Endothelial cell of umbilical vein (primary cell): ENCODE results near the gene PRPF18. TPM values are rescaled to one million over a fixed set of nuclear protein-coding genes. Genes with fewer than 3 reads are reported as not detected.

ENCODE experiments used
- BruUV-seq: library from RNA; stranded (reverse); fragments of 400-500 nt; replicated peaks from 2 replicates; lab custom pipeline; 2021; lab: Mats Ljungman, UMichigan
- CTCF ChIA-PET: fragments of 300-600, 350-600 bp; sonication (Branson Sonifier 250); formaldehyde crosslinking; loops from one replicate; lab custom pipeline; 2021; ENCODE audit warnings: antibody characterized with exemption, inconsistent platforms; lab: Charles Lee
- POLR2A ChIA-PET: fragments of 300-600, 350-600 bp; sonication (Branson Sonifier 250); formaldehyde crosslinking; loops from one replicate; lab custom pipeline; 2021; ENCODE audit warnings: antibody characterized with exemption, inconsistent platforms; lab: Charles Lee
- DNase-seq: peaks from one replicate; pipeline ENCODE4 v3.0.0-alpha.2; 2011; ENCODE audit warnings: low read depth, low spot score
- FAIRE-seq: peaks from 2 replicates; lab custom pipeline; 2011; peaks lifted over from hg19 to GRCh38; lab: Jason Lieb, UNC
- H2AFZ ChIP-seq: 2 replicates; pipeline ENCODE4 v1.6.0; 2012; ENCODE audit warnings: low read depth, low read length, control low read depth, inconsistent platforms
- H3K27ac ChIP-seq: 2 replicates; pipeline ENCODE4 v1.5.1; 2011; ENCODE audit warnings: low read depth, mild to moderate bottlenecking, control low read depth, low read length, moderate library complexity; ENCODE audit not compliant: insufficient read depth
- H3K27me3 ChIP-seq, 2 experiments: 2 replicates each; pipeline versions ENCODE4 v1.6.0 to v1.6.1; 2011; ENCODE audit warnings: low read length in 2 of 2, mixed read lengths in 1 of 2; ENCODE audit not compliant: control insufficient read depth in 2 of 2, insufficient read depth in 2 of 2
- H3K36me3 ChIP-seq, 2 experiments: 2 replicates in 1 of 2; 3 replicates in 1 of 2; pipeline ENCODE4 v1.5.1; 2011; ENCODE audit warnings: low read length in 2 of 2, mild to moderate bottlenecking in 1 of 2, moderate library complexity in 1 of 2; ENCODE audit not compliant: control insufficient read depth in 2 of 2, insufficient read depth in 2 of 2; ENCODE audit errors: extremely low read depth in 1 of 2
- H3K4me1 ChIP-seq: 3 replicates; pipeline ENCODE4 v1.5.1; 2011; ENCODE audit warnings: mild to moderate bottlenecking, low read length; ENCODE audit not compliant: control insufficient read depth, insufficient read depth; ENCODE audit errors: extremely low read depth
- H3K4me2 ChIP-seq: 2 replicates; pipeline ENCODE4 v1.6.1; 2011; ENCODE audit warnings: low read length, control low read depth, mixed read lengths; ENCODE audit not compliant: insufficient read depth
- H3K4me3 ChIP-seq, 3 experiments: fragments of 200-600 bp in 1 of 3; sonication (generic), shearing (Covaris generic) in 1 of 3; replicated peaks in 1 of 3; 2 replicates each; pipeline ENCODE4 v1.5.1; 2011 to 2016; ENCODE audit warnings: control low read depth in 3 of 3, low read length in 3 of 3, mild to moderate bottlenecking in 2 of 3, inconsistent platforms in 1 of 3, low read depth in 1 of 3, moderate library complexity in 1 of 3; ENCODE audit not compliant: insufficient read depth in 1 of 3
- H3K79me2 ChIP-seq: 2 replicates; pipeline ENCODE4 v1.6.0; 2012; ENCODE audit warnings: low read length, inconsistent platforms; ENCODE audit not compliant: control insufficient read depth, insufficient read depth
- H3K9ac ChIP-seq: replicated peaks from 2 replicates; pipeline ENCODE3; 2011; ENCODE audit warnings: low read length, control low read depth; ENCODE audit not compliant: insufficient read depth; ENCODE audit errors: extremely low read depth
- H3K9me1 ChIP-seq: replicated peaks from 3 replicates; pipeline ENCODE4 v1.6.0; 2011; ENCODE audit warnings: mild to moderate bottlenecking, low read length; ENCODE audit not compliant: control insufficient read depth, insufficient read depth; ENCODE audit errors: extremely low read depth
- H3K9me3 ChIP-seq: replicated peaks from 2 replicates; pipeline ENCODE4 v1.5.1; 2012; ENCODE audit warnings: low read length, inconsistent platforms; ENCODE audit not compliant: control insufficient read depth, insufficient read depth
- H4K20me1 ChIP-seq: replicated peaks from 2 replicates; pipeline ENCODE3; 2011; ENCODE audit warnings: mild to moderate bottlenecking, low read length; ENCODE audit not compliant: control insufficient read depth, insufficient read depth; ENCODE audit errors: extremely low read depth
- CTCF ChIP-seq, 2 donors: IDR thresholded peaks; 1 replicate in 1 of 2; 2 replicates in 1 of 2; pipeline ENCODE4 v1.5.1; 2011; ENCODE audit warnings: low read length in 2 of 2, mild to moderate bottlenecking in 2 of 2, moderate library complexity in 2 of 2, control low read depth in 1 of 2, inconsistent platforms in 1 of 2, low read depth in 1 of 2; ENCODE audit not compliant: insufficient read depth in 1 of 2; ENCODE audit errors: extremely low read depth in 1 of 2
- FOS ChIP-seq: IDR thresholded peaks from 2 replicates; pipeline ENCODE4 v1.6.1; 2011; ENCODE audit warnings: mild to moderate bottlenecking, low read length, moderate library complexity, borderline replicate concordance; ENCODE audit not compliant: insufficient read depth
- JUN ChIP-seq: IDR thresholded peaks from 2 replicates; pipeline ENCODE4 v1.6.1; 2011; ENCODE audit warnings: borderline replicate concordance, low read depth; ENCODE audit not compliant: insufficient read length, insufficient read depth
- MAX ChIP-seq: IDR thresholded peaks from 2 replicates; pipeline ENCODE4 v1.6.1; 2011; ENCODE audit not compliant: insufficient read depth, insufficient read length
- MYC ChIP-seq: IDR thresholded peaks from one replicate; pipeline ENCODE4 v1.6.1; 2011; ENCODE audit warnings: mild to moderate bottlenecking, low read depth, low read length
- POLR2A ChIP-seq: IDR thresholded peaks from 2 replicates; pipeline ENCODE4 v1.6.1; 2012; ENCODE audit warnings: low read depth, mild to moderate bottlenecking, control low read depth, low read length
- POLR2AphosphoS5 ChIP-seq: IDR thresholded peaks from 2 replicates; pipeline ENCODE4 v1.6.1; 2012; ENCODE audit warnings: low read depth, mild to moderate bottlenecking, control low read depth, low read length, moderate library complexity; ENCODE audit not compliant: insufficient read depth
- dilution Hi-C: fragments of 300-500 bp; cut with MboI; formaldehyde crosslinking; loops from one replicate; pipeline ENCODE4 v1.15.0; 2019; ENCODE audit warnings: low sequenced_read_pairs; ENCODE audit not compliant: extremely low pct_ligation_motif_present
- intact Hi-C: fragments of 100-400 bp; cut with micrococcal nuclease; formaldehyde crosslinking; loops from one replicate; pipeline ENCODE4 v1.10.0; 2022
- polyA plus RNA-seq, 4 experiments: library from polyadenylated mRNA; depleted of rRNA in 3 of 4; stranded (reverse) in 3 of 4; unstranded in 1 of 4; fragments of >200 nt; gene quantifications; 2 replicates each; pipeline versions ENCODE4 v1.2.1 to v1.2.3, GENCODE V29; 2011 to 2012; ENCODE audit warnings: missing spikeins in 1 of 4
- total RNA-seq: library from RNA; stranded (reverse); gene quantifications from 2 replicates; pipeline ENCODE4 v1.2.3, GENCODE V29; 2021

Gene PRPF18
- total and polyA plus RNA-seq, 2 donors (not counting 3 experiments of a cell fraction or from before 2014, with no cell fraction given) = 7.3 to 21.0 TPM

DNA sequence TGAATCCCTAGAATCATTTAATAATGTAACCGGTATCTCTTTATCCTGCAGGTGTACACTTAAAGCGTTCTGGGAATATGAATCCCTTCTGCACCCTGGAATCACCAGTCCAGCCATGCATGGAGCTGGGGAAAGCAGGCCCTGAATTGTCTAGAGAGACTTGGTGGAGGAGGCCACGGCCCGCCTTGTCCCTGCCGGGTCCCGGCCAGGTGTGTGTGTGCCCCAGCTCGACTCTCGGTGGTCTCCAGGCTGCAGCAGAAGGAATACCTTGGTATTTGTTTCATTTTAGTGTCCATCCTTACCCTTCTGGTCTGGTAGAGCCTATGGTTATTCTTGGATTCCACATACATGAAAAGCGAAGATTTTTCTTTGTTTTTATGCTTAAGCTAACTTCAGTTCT is 58.1 kb downstream of the PRPF18 start:
- Histone ChIP-seq H3K9me1 (no peaks in the 10 kb centered on the region), H3K27ac (no peak overlapping the region), H3K4me2 (no peak overlapping the region), H2AFZ (no peak overlapping the region), H3K9ac (no peak overlapping the region), H3K79me2 (no peaks in the 10 kb centered on the region), H3K36me3 (peaks cover 22 to 35% of the 10 kb centered on the region in 2 experiments), H3K4me3 (no peak overlapping the region), H3K27me3 (no peaks in the 10 kb centered on the region), H3K9me3 (no peaks in the 10 kb centered on the region), H3K4me1 (no peaks in the 10 kb centered on the region), H4K20me1 (no peaks in the 10 kb centered on the region)
- ChIA-PET POLR2A (no interaction called here), CTCF (no interaction called here)
- dilution Hi-C loops (no loop called here), intact Hi-C loops (no loop called here)
- FAIRE-seq (no peak), DNase-seq (no peak)
- TF ChIP-seq JUN (no peak), POLR2AphosphoS5 (peak; percentile 5)
- no TSS peak for BruUV-seq

- H4K20me1 ChIP-seq = peaks cover 2% of the 10 kb centered on the region
- POLR2A ChIA-PET = no interaction called here
- no peak overlapping the region for H2AFZ ChIP-seq
- intact Hi-C loops = no loop called here
- BruUV-seq = no TSS peak
- no peaks in the 10 kb centered on the region for H3K27me3 ChIP-seq
- no peak overlapping the region for H3K9ac ChIP-seq
- no peak for FAIRE-seq
- DNase-seq = no peak
- H3K36me3 ChIP-seq = peaks cover 51 to 52% of the 10 kb centered on the region in 2 experiments
- no peak overlapping the region for H3K4me3 ChIP-seq
- no peak overlapping the region for H3K27ac ChIP-seq
- no peak for TF ChIP-seq POLR2A
- no peak for TF ChIP-seq MAX
- no peak for TF ChIP-seq JUN
- no peak for TF ChIP-seq FOS
- no peak for TF ChIP-seq POLR2AphosphoS5
- no peak for TF ChIP-seq MYC
- no peak for TF ChIP-seq CTCF (IDR thresholded peaks at IDR 0.05; ENCODE audit: extremely low read depth in 1 of 2, insufficient read depth in 1 of 2, low read depth in 1 of 2, low read length in 2 of 2)
- dilution Hi-C loops = no loop called here
- H3K9me3 ChIP-seq = no peaks in the 10 kb centered on the region
- no peaks in the 10 kb centered on the region for H3K9me1 ChIP-seq
- CTCF ChIA-PET = no interaction called here
- H3K4me2 ChIP-seq = no peak overlapping the region
- no peaks in the 10 kb centered on the region for H3K79me2 ChIP-seq
- no peaks in the 10 kb centered on the region for H3K4me1 ChIP-seq
Measured at GRCh38 chr10:13648425-13648824, 61.7 kb downstream of the PRPF18 start.
